T-helper 9 cell (primary cell): ENCODE data around the gene CXCR5.
A peak's percentile ranks its signal among the peaks of the same experiment; 100 is the strongest.

ENCODE experiments used
- DNase-seq: peaks from one replicate; pipeline ENCODE4 v3.0.0-alpha.2; 2020

Gene CXCR5

DNA sequence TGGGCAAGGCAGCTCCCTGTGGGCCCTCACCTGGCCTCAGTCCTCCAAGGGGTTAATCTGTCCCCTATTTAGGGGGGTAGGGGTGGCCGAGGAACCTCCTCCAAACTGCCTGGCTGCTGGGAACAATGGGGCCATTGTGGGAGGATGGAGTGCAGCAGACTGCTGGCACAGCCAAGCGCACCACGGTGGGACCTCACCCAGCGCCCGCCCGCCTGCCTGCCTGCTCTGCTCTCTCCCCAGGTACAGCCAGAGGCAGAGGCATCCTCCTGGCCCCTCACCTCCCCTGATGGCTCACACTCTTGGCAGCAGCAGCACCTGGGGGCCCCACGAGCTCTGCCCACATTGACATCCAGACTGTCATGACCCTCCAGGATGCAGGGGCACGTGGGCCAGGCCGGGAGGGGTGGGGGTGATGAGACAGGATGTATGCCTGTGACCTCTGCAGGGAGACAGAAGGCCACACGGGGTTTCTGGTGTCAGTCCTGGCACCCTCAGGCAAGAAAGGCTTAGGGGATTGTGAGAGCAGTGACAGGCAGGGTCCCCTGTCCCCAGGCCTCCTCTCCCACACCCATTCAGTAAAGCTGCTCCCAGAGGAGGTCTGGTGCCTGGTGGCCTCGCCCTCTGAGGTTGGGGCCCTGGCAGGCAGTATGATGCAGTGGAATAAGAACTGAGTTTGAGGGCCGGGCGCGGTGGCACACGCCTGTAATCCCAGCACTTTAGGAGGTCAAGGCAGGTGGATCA, 30.7 kb downstream of the CXCR5 start:
- DNase-seq, result peak; percentile 75

DNA sequence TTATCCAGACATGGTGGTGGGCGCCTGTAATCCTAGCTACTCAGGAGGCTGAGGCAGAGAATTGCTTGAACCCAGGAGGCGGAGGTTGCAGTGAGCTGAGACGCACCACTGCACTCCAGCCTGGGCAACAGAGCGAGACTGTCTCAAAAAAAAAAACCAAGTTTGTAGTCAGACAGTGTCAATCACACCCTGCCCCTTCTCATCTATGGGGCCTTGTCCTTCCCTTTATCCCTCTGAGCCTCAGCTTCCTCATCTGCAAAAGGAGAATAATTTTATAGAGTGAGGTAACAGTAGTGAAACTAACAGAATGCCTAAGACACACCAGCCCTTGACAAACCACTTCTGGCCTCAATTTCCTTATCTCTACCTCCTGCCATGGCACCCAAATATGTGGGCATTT, 31.3 kb downstream of the CXCR5 start:
- DNase-seq, result no peak

DNA sequence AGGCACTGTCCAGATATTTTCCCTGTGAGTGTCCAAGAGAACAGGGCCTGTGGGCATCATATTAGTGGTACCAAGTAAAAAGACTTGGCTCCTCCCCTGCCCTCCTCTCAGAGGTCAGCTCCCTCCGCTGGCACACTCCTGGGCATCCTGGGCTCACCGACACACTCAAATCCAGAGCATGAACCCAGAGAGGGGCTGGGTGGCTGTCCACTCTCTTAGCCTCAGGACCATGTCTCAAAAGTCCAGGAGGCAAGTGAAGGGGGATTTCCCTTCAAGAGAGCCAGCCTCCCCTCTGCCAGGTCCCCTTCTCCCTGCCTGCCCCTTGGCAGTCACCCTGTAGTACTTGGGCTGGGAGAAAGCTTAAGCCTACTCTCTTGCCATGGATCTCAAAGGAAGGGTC, 31.7 kb downstream of the CXCR5 start:
- no peak for DNase-seq

DNA sequence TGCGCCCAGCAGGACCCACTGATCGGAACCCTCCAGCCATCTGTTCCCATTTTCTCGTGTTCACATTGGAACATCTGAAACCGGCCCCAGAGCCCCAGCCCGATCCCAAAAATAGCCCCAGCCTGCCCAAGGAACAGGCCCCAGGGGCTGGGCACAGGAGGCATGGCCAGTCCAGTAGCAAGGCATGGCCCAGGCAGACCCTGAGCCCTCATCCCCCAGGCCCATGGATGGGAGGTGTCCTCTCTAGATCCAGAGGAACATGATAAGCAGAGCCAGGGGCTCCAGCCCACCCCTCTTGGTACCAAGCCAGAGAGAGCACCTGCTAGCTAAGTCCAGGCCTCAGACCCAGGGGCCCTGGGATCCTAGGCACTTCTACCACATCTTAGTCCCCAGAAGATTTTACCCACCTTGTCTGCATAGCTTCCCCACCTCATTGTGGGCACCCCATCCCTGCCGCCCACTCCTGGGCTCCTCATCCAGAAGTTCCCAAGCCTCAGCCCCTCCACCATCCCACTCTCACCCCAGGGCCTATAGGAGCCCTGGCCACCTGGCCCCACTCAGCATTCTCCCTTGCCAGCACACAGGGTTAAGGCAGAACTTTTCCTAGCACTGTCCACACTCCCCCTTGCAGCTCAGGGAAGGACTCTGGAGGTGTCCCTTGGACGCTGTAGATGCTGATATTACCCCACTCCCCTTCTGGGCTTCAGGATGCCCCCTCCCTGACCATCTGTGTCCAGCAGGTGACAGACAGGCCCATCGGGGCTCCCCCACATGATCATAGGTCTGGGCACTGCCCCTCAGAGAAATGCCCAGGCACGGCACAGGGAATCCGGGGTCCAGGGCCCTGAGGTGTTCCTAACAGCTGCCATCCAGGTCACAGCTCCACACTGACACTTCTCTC, 32.5 kb downstream of the CXCR5 start:
- DNase-seq, result no peak

DNA sequence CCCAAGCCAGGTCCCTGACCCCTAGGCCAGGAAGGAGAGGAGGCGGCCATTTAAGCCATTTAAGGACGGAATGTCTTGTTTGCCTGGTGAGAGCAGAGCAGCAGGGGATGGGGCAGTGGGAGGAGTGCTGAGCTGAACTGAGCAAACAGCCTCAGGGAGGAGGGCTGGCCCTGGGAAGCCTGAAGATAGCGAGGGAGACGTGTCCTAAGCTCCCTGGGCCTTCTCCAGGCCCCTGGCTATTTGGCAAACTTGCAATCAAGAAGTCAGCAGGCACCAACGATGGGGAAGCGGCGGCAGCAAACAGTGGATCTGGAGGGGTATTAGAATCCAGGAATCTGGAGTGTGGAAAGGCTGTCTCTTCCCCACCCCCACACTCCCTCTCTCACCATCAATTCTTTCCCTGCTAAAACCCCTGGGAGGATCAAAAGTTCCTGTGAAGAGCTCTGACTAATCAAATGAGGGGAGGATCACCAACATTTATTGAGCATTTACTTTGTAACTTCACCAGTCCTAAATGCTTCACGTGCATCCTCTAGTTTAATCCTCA, 33.2 kb downstream of the CXCR5 start:
- no peak for DNase-seq

DNA sequence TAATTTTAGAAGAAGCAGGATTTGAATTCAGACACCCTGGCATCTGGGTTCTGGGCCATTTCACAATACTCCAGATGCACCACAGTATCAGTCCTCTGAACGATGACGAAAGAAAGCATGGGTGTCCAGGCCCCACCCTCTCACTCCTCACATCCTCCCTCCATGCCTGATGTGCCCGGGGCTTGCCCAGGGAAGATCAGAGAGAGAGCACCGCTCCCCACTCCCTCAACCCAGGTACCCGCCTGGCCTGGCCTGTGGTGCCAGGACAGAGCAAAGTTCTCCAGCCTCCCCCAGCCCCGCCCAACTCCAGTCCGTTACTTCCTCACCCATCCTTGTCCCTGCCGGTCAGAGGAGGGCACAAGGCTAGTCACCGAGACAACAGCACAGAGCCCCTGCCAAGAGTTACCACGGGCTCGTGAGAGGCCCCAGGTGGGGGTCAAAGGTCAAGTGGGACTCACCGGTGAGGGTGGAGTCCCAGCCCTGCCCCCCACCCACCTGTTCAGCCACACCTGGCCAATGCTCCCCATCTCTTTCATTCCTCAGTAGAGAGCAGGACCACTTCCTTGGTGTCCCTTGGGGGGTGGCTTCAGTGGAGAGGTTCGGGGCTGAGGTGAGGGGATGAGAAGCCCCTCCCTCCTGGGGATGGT, 33.9 kb downstream of the CXCR5 start:
- DNase-seq, result peak; percentile 55

DNA sequence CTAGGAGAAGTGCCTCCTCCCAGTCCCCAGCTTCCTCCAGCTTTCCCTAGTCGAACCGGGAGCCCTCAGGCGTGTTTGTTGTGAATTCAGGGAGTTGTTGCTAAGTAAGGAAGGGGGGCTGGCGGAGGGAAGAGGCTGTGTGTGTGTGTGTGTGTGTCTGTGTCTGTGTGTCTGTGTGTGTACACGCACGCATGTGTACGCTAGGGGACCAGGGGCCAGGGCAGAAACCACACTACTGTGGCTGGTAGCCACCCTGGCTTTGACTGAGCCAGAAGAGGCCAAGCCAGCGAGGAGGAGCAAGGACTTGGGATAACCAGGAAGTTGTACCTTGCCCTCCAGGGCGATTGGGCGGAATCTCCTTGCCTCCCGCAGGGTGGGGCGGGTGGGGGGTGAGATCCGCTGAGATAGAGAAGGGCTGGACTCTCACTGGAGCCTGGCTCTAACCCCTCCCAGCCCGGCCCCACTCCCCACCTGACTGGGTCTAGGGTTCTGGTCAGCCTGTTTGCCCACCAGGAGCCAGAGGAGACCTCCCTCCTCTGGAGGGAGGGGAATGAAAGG, 34.5 kb downstream of the CXCR5 start:
- no peak for DNase-seq

DNA sequence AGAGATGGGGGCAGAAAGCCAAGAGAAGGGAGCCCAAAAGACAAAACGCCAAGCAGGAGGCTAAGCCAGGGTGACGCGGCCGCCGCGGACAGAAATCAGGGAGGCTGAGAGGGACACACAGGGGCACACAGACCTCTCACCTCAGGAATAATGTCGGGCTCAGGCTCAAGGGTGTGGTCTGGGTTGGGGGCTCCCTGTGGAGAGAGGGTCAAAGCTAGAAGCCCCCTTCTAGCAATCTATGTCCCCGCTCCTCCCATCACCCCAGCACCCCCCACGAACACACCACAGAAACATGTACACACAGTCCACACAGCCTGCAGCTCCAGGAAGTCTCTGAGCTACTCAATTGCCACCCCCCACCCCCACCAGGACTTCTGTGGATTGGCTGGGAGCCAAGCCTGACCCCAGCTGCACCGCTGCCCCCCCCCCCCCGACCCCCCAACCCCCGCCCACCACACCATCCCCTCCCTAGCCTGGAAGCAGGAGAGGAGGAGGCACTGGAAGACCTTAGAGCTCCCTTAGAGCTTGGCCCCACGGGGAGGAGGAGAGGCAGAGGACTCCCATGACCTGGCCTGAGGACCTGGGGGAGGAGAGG, 35.1 kb downstream of the CXCR5 start:
- DNase-seq, result no peak

DNA sequence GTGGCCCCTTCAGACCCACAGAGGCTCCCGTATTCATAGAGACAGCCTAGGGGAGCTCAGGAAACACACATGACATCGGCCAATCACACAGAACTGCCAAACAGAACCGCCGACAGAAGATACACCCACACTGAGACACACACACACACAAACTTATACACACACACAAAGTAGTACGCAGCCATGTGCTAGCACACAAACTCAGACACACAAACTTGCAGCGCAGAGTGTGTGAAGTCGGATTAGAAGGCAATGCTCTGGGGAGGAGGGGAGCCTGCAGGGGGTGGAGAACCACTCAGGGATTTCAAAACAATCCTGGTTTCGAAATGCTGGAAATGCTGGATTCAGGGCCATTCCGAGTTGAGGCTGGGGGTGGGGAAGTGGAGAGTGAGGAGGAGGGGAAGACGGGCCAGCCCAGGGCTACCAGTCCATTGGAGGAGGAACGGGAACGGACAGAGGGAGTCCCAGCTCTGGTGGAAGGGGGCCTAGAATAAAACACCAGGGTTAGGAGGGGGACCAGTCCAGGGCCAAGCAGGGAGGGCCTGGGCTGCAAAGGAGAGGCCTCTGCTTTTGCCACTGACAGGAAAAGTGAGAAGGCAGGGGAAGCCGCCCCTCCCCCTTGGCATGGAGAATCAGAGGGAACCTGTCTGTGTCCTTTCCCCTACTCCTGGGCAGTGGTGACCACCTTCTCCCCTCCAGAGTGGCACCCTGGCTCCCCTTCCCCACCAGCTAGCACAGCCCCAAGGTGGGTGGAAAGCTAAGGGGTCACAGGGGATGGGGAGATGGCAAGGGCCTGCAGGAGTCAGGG, 37.6 kb downstream of the CXCR5 start:
- no peak for DNase-seq

DNA sequence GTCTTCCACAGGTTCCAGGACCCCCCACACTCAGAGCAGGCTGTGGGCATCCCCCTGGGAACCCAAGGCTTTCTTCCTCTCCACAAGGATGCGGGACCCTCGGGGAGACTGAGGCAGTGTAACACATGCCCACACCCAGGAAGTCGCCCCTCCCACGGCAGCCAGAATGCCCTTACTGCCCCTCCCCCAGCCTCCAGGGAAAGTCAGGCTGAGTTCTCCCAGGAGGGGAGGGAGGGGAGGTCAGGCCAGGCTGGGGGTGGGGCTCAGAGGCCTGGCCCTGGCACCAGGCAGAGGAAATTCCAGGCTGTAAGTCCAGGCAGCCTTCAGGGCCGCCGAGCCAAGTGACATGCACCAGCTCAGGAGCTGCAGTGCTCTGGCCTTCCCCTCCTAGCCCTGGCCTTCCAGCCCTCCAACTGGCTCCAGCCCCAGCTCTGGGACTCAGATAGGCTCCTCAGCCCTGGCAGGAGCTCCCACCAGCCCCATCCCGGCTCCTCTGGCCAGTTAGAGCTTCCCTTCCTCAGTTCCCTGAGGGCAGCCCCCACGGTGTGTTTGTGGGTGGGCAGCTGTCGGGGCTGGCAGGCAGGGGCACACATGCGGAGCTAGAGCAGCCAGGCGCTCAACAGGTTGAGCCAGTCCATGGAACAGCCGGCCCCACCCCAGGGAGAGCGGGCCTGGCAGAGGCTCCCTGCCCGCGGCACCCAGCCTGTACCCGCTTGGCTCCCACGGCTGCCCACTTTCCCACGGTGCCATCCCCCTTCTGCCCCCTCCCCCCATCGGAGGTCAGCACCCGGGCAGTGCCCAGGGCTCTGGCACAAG, 38.4 kb downstream of the CXCR5 start:
- no peak for DNase-seq

DNA sequence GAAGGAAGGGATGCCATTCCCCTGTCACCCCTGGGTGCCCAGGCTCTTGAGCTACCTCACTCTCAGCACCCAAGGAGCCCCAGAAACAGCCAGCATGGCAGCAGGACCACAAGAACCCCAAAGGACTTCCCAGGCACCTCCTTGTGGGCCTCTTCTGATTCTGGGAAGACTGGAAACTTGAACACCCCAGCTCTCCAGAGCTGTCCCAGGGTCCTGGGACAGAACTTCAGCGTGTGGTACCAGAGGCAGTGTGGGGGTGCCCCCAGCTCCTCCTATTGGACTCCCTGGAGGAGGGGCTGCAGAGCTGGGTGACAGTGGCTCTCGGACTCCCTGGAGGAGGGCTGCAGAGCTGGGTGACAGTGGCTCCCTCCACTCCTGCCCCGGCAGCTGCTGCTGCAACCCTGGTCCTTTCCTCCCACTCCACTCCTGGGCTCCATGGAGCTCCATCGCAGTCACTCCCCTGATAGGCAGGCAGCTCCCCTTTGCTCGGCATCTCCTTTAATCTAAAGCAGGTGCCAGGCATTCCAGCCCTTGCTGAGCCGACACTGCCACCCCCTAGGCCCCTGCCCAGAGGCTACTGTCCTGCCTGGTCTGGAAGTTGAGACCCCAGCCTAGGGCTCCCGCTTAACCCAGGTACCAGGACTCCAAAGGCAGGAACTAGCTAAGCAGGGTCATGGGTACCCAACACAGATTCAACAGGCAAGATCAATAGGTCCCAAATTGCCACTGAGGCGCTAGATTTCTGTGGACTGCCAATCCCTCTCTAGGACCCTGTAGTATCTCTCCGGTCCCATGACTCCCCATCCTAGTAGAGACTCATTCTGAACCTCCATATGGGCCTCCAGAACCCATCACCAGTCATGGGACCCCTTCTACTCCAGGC, 39.3 kb downstream of the CXCR5 start:
- no peak for DNase-seq

DNA sequence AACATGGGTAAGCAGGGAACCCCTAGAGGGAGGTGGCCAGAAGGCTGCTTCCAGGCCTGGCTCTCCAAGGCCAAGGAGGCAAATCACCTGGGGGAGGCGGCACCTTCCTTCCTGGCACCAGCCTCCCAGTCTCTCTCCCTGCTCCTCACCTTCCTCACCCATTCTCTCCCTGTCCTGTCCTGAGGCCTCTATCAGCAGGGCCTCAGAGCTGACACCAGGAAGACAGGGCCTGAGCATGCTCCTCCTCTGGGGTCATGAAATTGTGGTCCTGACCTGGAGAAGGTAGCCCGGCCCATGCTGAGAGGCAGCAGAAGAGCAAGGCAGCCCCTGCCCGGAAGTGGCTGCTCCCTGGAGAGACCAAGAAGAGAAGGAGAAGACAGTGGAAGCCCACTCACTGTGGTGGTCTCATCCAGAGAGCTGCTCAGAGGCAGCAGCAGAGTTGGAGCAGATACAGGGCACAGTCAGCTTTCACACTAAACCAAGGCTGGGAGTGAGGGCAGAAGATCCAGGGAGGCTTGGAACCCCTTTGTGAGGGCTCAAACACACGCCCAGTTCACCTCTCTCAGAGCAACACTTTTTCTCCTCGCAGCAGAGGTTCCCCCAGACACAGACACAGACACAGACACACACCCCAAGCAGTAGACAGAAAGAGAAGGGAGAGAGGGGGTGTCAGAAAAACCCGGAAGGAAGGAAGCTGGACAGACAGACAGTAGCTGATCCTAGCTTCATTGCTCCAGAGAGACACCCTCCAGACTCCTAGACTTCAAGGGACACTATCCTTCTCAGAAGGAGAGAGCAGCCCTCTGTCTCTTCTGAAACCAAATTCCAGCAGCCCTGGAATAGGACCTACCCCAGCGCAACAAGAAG, 40.3 kb downstream of the CXCR5 start:
- no peak for DNase-seq

DNA sequence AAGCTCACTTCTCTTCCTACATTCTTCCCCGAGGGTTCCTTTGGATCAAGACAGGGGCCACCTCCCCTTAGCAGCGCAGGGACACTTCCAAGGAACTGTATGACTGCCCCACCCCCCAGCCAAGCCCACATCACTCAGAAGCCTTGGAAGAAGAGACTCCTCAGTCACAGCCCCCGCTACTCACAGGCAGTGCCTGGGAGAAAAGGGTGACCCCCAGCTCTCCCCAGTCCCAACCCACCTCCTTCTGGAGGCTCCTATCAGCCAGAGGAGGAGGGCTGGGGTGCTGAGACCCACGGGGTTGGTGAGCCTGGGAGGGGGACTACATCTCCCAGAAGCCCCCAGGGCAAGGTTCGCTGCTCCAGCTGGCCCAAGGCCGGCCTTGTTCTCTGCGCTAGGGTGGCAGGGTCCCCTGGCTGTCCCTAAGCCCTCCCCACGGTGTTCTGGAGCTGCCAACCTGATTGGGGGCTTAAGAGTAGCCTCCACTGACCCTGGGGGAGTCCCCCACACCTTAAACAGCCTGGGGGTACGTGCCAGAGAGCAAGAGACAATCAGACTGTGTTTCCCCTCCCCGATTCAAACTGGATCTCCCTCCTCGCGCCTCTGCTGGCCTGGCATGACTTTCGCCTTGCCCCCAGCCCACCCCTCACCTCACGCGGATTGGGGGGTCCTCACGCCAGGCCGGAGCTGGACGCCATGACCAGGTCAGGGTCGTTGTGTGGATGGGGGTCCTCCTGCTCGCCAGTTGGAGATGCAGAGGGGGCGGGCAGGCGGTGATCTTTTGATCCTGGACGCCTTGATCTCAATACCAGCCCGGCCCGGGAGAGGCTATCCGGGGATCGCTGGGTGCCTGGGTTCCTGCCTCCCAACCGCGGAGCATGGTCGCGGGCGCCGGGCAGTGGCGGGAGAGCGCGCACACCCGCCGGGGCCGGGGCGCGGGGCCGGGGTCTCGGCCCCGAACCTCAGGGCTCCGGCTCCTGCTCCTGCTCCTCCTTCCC, 41.2 kb downstream of the CXCR5 start:
- peak; percentile 36 for DNase-seq

DNA sequence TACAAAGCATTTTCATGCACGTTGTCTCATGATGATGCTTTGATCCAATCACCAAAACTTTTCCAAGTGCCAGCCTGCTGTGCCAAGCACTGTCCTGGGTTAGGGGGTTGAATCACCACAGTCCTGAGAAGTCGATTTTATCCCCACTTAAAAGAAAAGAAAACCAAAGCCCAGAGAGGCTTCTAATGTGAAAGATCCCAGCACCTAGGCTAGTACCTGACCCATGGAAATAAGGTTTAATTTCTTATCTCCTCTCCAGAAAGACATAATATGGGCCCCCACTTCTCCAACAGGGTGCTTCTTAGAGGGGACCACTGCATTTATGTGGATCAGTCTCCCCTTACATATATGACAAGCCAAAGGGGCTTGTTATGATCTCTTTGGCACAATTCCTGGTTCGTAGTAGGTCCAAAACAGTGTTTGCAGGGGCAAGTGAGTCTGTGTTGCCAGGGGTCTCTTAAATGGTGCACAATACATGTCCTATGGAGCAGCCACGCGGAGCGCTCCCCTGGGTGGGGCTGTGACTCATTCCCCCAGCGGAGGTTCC, 43.9 kb downstream of the CXCR5 start:
- DNase-seq, result no peak

DNA sequence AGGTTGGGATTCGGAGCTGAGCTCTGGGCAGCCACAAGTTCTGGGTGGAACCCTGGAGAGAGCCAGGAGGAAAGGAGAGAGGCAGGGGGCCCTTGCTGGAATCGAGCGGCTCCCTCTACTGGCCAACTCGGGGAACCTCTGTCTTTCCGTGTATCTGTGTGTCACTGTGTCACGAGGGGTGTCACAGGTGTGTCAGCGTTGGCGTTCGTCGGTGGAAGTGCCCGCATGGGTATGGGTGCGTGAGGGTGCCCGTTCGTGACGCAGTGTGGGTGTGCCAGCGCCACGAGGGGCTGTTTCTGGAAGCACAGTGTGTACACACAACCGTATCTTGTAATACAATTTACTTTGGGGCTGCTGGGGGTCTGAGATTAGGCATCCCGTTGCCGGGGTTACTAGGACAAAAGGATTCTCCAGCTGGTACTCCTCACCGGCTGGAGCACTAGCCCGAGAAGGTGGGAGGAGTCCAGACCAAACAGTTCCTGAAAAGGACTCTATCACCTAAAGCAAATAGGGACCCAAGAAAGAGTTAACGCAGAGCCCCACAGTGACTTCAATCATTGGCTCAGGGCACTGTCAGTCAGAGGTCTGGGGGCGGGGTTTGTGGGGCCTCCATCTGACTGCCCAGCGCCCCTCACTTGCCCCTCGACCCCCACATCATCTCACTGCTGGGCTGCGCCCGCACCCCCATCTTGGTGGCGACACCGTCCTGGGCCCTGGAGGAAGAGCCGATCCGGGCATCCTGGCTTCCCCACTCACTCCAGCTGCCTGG, 44.6 kb downstream of the CXCR5 start:
- DNase-seq, result peak; percentile 92

DNA sequence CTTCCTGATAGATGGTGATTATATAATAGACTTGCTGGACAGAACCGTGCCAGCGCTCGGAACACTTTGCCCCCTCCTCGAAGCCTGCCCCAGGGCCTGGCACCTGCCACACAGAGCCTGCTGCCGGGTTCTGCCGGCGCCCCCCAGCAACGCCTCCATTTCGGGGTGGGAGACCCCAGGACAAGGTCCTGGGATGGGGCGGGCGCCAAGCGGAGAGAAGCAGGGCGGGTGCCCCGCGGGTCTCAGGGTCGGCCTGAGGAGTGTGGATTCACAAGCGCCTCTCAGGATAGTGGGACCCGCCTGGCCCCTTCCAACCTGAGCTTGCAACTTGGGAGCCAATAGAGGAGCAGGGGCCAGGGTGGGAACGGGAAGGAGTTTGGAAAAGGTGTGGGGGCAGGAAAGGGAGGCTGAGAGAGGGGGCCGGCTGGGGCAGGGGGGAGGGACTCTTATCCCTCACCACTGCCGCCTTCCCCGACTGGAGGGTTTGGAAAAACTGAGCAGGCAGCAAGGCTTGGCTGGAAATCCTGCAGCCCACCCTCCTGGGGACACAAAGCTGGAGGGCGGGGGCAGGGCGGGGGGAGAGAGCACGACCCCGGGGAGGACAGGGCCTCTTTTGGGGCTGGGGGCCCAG, 45.3 kb downstream of the CXCR5 start:
- no peak for DNase-seq
